Tongue (tissue), 2 donors: Measurements from ENCODE around the gene FOCAD. TPM values are rescaled to one million over a fixed set of nuclear protein-coding genes. Genes with fewer than 3 reads are reported as not detected.
"Not testable (repeated sequence)": the region's sequence is repeated elsewhere in the genome, so short reads cannot be mapped to it uniquely, and the experiment has no call there.

Source experiments
- DNase-seq: peaks from one replicate; pipeline ENCODE4 v3.0.0-alpha.2; 2015
- total RNA-seq: library from RNA; depleted of rRNA; stranded (reverse); fragments of >200 nt; gene quantifications from one replicate; pipeline ENCODE4 v1.2.3, GENCODE V29; 2014

Gene FOCAD
- total RNA-seq, 1 donor from 2014 or later, result 69.5 TPM

- DNase-seq, result not testable (repeated sequence)
Observed at GRCh38 chr9:20673537-20673936, 10.5 kb upstream of the FOCAD start.

- no peak for DNase-seq
Observed at GRCh38 chr9:20681467-20681866, 2.6 kb upstream of the FOCAD start.

- peak; percentile 68 for DNase-seq
Observed at GRCh38 chr9:20683351-20684034, 566 bp upstream of the FOCAD start.

- DNase-seq, result peak; percentile 46
Observed at GRCh38 chr9:20684875-20685696, 1.0 kb downstream of the FOCAD start.

GRCh38 chr9:20685769-20686168 lies 1.7 kb downstream of the FOCAD start:
- DNase-seq, result no peak

GRCh38 chr9:20689833-20690232 lies 5.8 kb downstream of the FOCAD start:
- DNase-seq, result no peak

GRCh38 chr9:20692554-20692953 lies 8.5 kb downstream of the FOCAD start:
- no peak for DNase-seq

- no peak for DNase-seq
Observed at GRCh38 chr9:20693068-20693467, 9.0 kb downstream of the FOCAD start.

- DNase-seq, result no peak
Observed at GRCh38 chr9:20694248-20694647, 10.2 kb downstream of the FOCAD start.

- DNase-seq, result no peak
Observed at GRCh38 chr9:20697021-20697719, 13.1 kb downstream of the FOCAD start.

- no peak for DNase-seq
Observed at GRCh38 chr9:20698782-20699181, 14.7 kb downstream of the FOCAD start.

GRCh38 chr9:20701060-20701459 lies 17.0 kb downstream of the FOCAD start:
- peak; percentile 83 for DNase-seq

GRCh38 chr9:20702570-20702969 lies 18.5 kb downstream of the FOCAD start:
- no peak for DNase-seq

- DNase-seq, result no peak
Observed at GRCh38 chr9:20703146-20703545, 19.1 kb downstream of the FOCAD start.

- no peak for DNase-seq
Observed at GRCh38 chr9:20707708-20708107, 23.6 kb downstream of the FOCAD start.

- DNase-seq, result no peak
Observed at GRCh38 chr9:20713172-20713571, 29.1 kb downstream of the FOCAD start.

GRCh38 chr9:20714442-20715415 lies 30.7 kb downstream of the FOCAD start:
- no peak for DNase-seq

GRCh38 chr9:20722221-20722620 lies 38.2 kb downstream of the FOCAD start:
- DNase-seq, result no peak

- no peak for DNase-seq
Observed at GRCh38 chr9:20725675-20726074, 41.6 kb downstream of the FOCAD start.

- peak; percentile 16 for DNase-seq
Observed at GRCh38 chr9:20726144-20726543, 42.1 kb downstream of the FOCAD start.

- peak; percentile 58 for DNase-seq
Observed at GRCh38 chr9:20728493-20729220, 44.6 kb downstream of the FOCAD start.
